Uterus (tissue), 4 donors: Measurements from ENCODE around the gene ZMPSTE24. TPM values are rescaled to one million over a fixed set of nuclear protein-coding genes. Genes with fewer than 3 reads are reported as not detected.
A peak's percentile ranks its signal among the peaks of the same experiment; 100 is the strongest.

Source experiments
- DNase-seq, 2 donors: peaks; one replicate each; pipeline ENCODE4 v3.0.0-alpha.2; 2019 to 2020
- H3K27ac ChIP-seq, 2 donors: fragments of 200-600 bp; sonication (generic); 1 replicate in 1 of 2; 2 replicates in 1 of 2; pipeline ENCODE4 v1.5.1; 2016 to 2018
- H3K27me3 ChIP-seq, 2 donors: fragments of 200-600 bp; sonication (generic); one replicate each; pipeline ENCODE4 v1.5.1; 2018 to 2019; ENCODE audit warnings: control low read depth in 1 of 2
- H3K36me3 ChIP-seq, 2 donors: fragments of 200-600 bp; sonication (generic); one replicate each; pipeline ENCODE4 v1.5.1; 2019; ENCODE audit warnings: control low read depth in 1 of 2
- H3K4me1 ChIP-seq, 2 donors: fragments of 200-600 bp; sonication (generic); one replicate each; pipeline ENCODE4 v1.5.1; 2018 to 2019; ENCODE audit warnings: control low read depth in 1 of 2
- H3K4me3 ChIP-seq, 2 donors: fragments of 200-600 bp; sonication (generic); 1 replicate in 1 of 2; 2 replicates in 1 of 2; pipeline ENCODE4 v1.5.1; 2018 to 2019; ENCODE audit warnings: mild to moderate bottlenecking in 1 of 2
- H3K9me3 ChIP-seq, 2 donors: fragments of 200-600 bp; sonication (generic); one replicate each; pipeline ENCODE4 v1.5.1; 2019; ENCODE audit warnings: control low read depth in 1 of 2
- CTCF ChIP-seq, 4 experiments: fragments of 200-600 bp in 2 of 4; fragments of 450-650 bp in 2 of 4; sonication (generic) in 2 of 4; IDR thresholded peaks; one replicate each; pipeline ENCODE4 v1.5.1; 2016 to 2019; ENCODE audit warnings: antibody characterized with exemption in 4 of 4, mild to moderate bottlenecking in 2 of 4, moderate library complexity in 1 of 4
- POLR2A ChIP-seq, 2 donors: fragments of 450-650 bp; IDR thresholded peaks; one replicate each; pipeline ENCODE4 v1.6.1; 2016; ENCODE audit warnings: antibody characterized with exemption in 2 of 2, mild to moderate bottlenecking in 1 of 2, moderate library complexity in 1 of 2
- intact Hi-C: fragments of 100-400 bp; cut with DNase I; formaldehyde crosslinking; loops from one replicate; pipeline ENCODE4 v1.15.1; 2023; ENCODE audit warnings: low total_unique reads
- total RNA-seq, 4 donors: library from RNA; depleted of rRNA in 3 of 4; stranded (reverse); fragments of >200 nt in 3 of 4; gene quantifications; one replicate each; pipeline versions ENCODE4 v1.1.0 to v1.2.4, GENCODE V29; 2014 to 2023
- donor health status: DM: yes; HTN: yes; CAD: no.

Gene ZMPSTE24
- total RNA-seq, 4 donors from 2014 or later, result 17.9 to 79.1 (median 56.2) TPM

- no peaks in the 10 kb centered on the region for H3K27me3 ChIP-seq
- H3K9me3 ChIP-seq, result no peaks in the 10 kb centered on the region
- H3K4me3 ChIP-seq, result no peak overlapping the region
- no peak for TF ChIP-seq POLR2A (IDR thresholded peaks at IDR 0.05)
- TF ChIP-seq CTCF (IDR thresholded peaks at IDR 0.05), result no peak
- no peak for DNase-seq
- H3K27ac ChIP-seq, result no peak overlapping the region
- H3K4me1 ChIP-seq, result no peaks in the 10 kb centered on the region
- intact Hi-C loops, result no loop called here
- no peaks in the 10 kb centered on the region for H3K36me3 ChIP-seq
Observed at GRCh38 chr1:40248412-40248811, 9.6 kb upstream of the ZMPSTE24 start.

- Histone ChIP-seq H3K36me3 (no peaks in the 10 kb centered on the region), H3K9me3 (no peaks in the 10 kb centered on the region), H3K4me3 (no peak overlapping the region), H3K27ac (no peak overlapping the region), H3K27me3 (no peaks in the 10 kb centered on the region), H3K4me1 (no peaks in the 10 kb centered on the region)
- intact Hi-C loops, result no loop called here
- no peak for DNase-seq
- TF ChIP-seq CTCF (IDR thresholded peaks at IDR 0.05) (no peak), POLR2A (IDR thresholded peaks at IDR 0.05) (no peak)
Observed at GRCh38 chr1:40251456-40251855, 6.6 kb upstream of the ZMPSTE24 start.

- H3K4me3 ChIP-seq, result no peak overlapping the region
- H3K9me3 ChIP-seq, result no peaks in the 10 kb centered on the region
- H3K36me3 ChIP-seq, result no peaks in the 10 kb centered on the region
- no peaks in the 10 kb centered on the region for H3K27me3 ChIP-seq
- no peak for DNase-seq
- TF ChIP-seq POLR2A (IDR thresholded peaks at IDR 0.05) (no peak), CTCF (IDR thresholded peaks at IDR 0.05) (no peak)
- intact Hi-C loops, result no loop called here
- H3K27ac ChIP-seq, result no peak overlapping the region
- H3K4me1 ChIP-seq, result no peaks in the 10 kb centered on the region
Observed at GRCh38 chr1:40252601-40253000, 5.4 kb upstream of the ZMPSTE24 start.

GRCh38 chr1:40255231-40255630 lies 2.8 kb upstream of the ZMPSTE24 start:
- Histone ChIP-seq H3K36me3 (no peaks in the 10 kb centered on the region), H3K4me1 (peaks cover 0 to 2% of the 10 kb centered on the region in 2 donors), H3K27ac (no peak overlapping the region), H3K27me3 (no peaks in the 10 kb centered on the region), H3K9me3 (no peaks in the 10 kb centered on the region), H3K4me3 (no peak overlapping the region)
- intact Hi-C loops, result no loop called here
- TF ChIP-seq CTCF (IDR thresholded peaks at IDR 0.05), result no peak
- DNase-seq, result no peak

GRCh38 chr1:40256401-40257084 lies 1.5 kb upstream of the ZMPSTE24 start:
- intact Hi-C loops, result no loop called here
- peaks cover 0 to 5% of the 10 kb centered on the region in 2 donors for H3K4me1 ChIP-seq
- no peaks in the 10 kb centered on the region for H3K36me3 ChIP-seq
- DNase-seq, result no peak
- H3K4me3 ChIP-seq, result peak overlapping the region; percentile 72 to 75
- no peaks in the 10 kb centered on the region for H3K9me3 ChIP-seq
- peak overlapping the region; percentile 95 for H3K27ac ChIP-seq
- no peak for TF ChIP-seq CTCF (IDR thresholded peaks at IDR 0.05)
- TF ChIP-seq POLR2A (IDR thresholded peaks at IDR 0.05), result no peak
- no peaks in the 10 kb centered on the region for H3K27me3 ChIP-seq
